HG03175 (cell line): ENCODE data around the gene PRKCQ.

Source experiments
- ATAC-seq: cut with Tn5 transposase; IDR thresholded peaks from one replicate; pipeline ENCODE4 v1.9.1; 2021; ENCODE audit warnings: mild to moderate bottlenecking, moderate library complexity; ENCODE audit not compliant: unreplicated experiment

The PRKCQ gene

GRCh38 chr10:6579904-6580278, at the start of gene PRKCQ:
Gene PRKCQ, minus strand, starts transcription at chr10:6580276. Its CDS starts 65,141 bp downstream, at chr10:6515135.
- peak; percentile 20 for ATAC-seq

- no peak for ATAC-seq
Observed at GRCh38 chr10:6625428-6625827, 45.4 kb upstream of the PRKCQ start.

- ATAC-seq, result no peak
Observed at GRCh38 chr10:6624392-6624791, 44.3 kb upstream of the PRKCQ start.

GRCh38 chr10:6622921-6623320, 42.8 kb upstream of the PRKCQ start:
- no peak for ATAC-seq

GRCh38 chr10:6621536-6621935, 41.5 kb upstream of the PRKCQ start:
- ATAC-seq, result no peak

GRCh38 chr10:6619660-6620059, 39.6 kb upstream of the PRKCQ start:
- ATAC-seq, result no peak

GRCh38 chr10:6618340-6618739, 38.3 kb upstream of the PRKCQ start:
- ATAC-seq, result no peak

- no peak for ATAC-seq
Observed at GRCh38 chr10:6617309-6618076, 37.4 kb upstream of the PRKCQ start.

GRCh38 chr10:6615971-6616370, 35.9 kb upstream of the PRKCQ start:
- ATAC-seq, result no peak

- ATAC-seq, result no peak
Observed at GRCh38 chr10:6612371-6612770, 32.3 kb upstream of the PRKCQ start.

GRCh38 chr10:6610647-6611046, 30.6 kb upstream of the PRKCQ start:
- no peak for ATAC-seq

- no peak for ATAC-seq
Observed at GRCh38 chr10:6609625-6610024, 29.5 kb upstream of the PRKCQ start.

GRCh38 chr10:6607778-6608177, 27.7 kb upstream of the PRKCQ start:
- no peak for ATAC-seq

- ATAC-seq, result no peak
Observed at GRCh38 chr10:6607182-6607581, 27.1 kb upstream of the PRKCQ start.

- ATAC-seq, result no peak
Observed at GRCh38 chr10:6603142-6604125, 23.4 kb upstream of the PRKCQ start.

GRCh38 chr10:6602700-6603084, 22.6 kb upstream of the PRKCQ start:
- ATAC-seq, result no peak

GRCh38 chr10:6602026-6602699, 22.1 kb upstream of the PRKCQ start:
- no peak for ATAC-seq

GRCh38 chr10:6601246-6601805, 21.2 kb upstream of the PRKCQ start:
- no peak for ATAC-seq

- no peak for ATAC-seq
Observed at GRCh38 chr10:6600224-6600987, 20.3 kb upstream of the PRKCQ start.

- ATAC-seq, result no peak
Observed at GRCh38 chr10:6598679-6599078, 18.6 kb upstream of the PRKCQ start.
